GM18907 (cell line): ENCODE measurements around the gene CNOT9.

Experiments used
- ATAC-seq: cut with Tn5 transposase; IDR thresholded peaks from one replicate; pipeline ENCODE4 v1.9.1; 2021; ENCODE audit warnings: mild to moderate bottlenecking, moderate library complexity; ENCODE audit not compliant: unreplicated experiment

CNOT9 gene

GRCh38 chr2:218577482-218578220 lies 9.0 kb downstream of the CNOT9 start:
- no peak for ATAC-seq

GRCh38 chr2:218578272-218578877 lies 9.7 kb downstream of the CNOT9 start:
- ATAC-seq: no peak

GRCh38 chr2:218582076-218582475 lies 13.4 kb downstream of the CNOT9 start:
- ATAC-seq: peak; percentile 78

- no peak for ATAC-seq
These were observed 15.6 kb downstream of the CNOT9 start for GRCh38 chr2:218583983-218584850.

- no peak for ATAC-seq
These were observed 16.9 kb downstream of the CNOT9 start for GRCh38 chr2:218585541-218585940.

- ATAC-seq: no peak
These were observed 36.8 kb downstream of the CNOT9 start for GRCh38 chr2:218605432-218605831.

GRCh38 chr2:218607436-218608115 lies 38.9 kb downstream of the CNOT9 start, which contains the start of gene PLCD4:
Gene PLCD4, plus strand, starts transcription at chr2:218607899. Its CDS starts 7,841 bp downstream, at chr2:218615740.
- no peak for ATAC-seq

- ATAC-seq: no peak
These were observed 47.3 kb downstream of the CNOT9 start for GRCh38 chr2:218615868-218616315.

GRCh38 chr2:218618102-218618860 lies 49.6 kb downstream of the CNOT9 start:
- no peak for ATAC-seq

- ATAC-seq: no peak
These were observed 52.4 kb downstream of the CNOT9 start for GRCh38 chr2:218621007-218621406.

- no peak for ATAC-seq
These were observed 54.1 kb downstream of the CNOT9 start for GRCh38 chr2:218622606-218623365.

GRCh38 chr2:218623366-218623705 lies 54.7 kb downstream of the CNOT9 start:
- no peak for ATAC-seq

- no peak for ATAC-seq
These were observed 57.7 kb downstream of the CNOT9 start for GRCh38 chr2:218626369-218626768.

GRCh38 chr2:218627939-218628338 lies 59.3 kb downstream of the CNOT9 start:
- no peak for ATAC-seq

GRCh38 chr2:218631837-218632236 lies 63.2 kb downstream of the CNOT9 start:
- no peak for ATAC-seq

- no peak for ATAC-seq
These were observed 67.1 kb downstream of the CNOT9 start for GRCh38 chr2:218635719-218636118.

- no peak for ATAC-seq
These were observed 69.7 kb downstream of the CNOT9 start for GRCh38 chr2:218638372-218638771.

GRCh38 chr2:218642121-218642656 lies 73.5 kb downstream of the CNOT9 start:
- no peak for ATAC-seq

- no peak for ATAC-seq
These were observed 74.1 kb downstream of the CNOT9 start for GRCh38 chr2:218642786-218643185.
